Measurements from ENCODE around the gene GALNT18. TPM values are rescaled to one million over a fixed set of nuclear protein-coding genes. Genes with fewer than 3 reads are reported as not detected.

The GALNT18 gene
- polyA plus RNA-seq, 1 donor from 2014 or later = 7.6 TPM

DNA sequence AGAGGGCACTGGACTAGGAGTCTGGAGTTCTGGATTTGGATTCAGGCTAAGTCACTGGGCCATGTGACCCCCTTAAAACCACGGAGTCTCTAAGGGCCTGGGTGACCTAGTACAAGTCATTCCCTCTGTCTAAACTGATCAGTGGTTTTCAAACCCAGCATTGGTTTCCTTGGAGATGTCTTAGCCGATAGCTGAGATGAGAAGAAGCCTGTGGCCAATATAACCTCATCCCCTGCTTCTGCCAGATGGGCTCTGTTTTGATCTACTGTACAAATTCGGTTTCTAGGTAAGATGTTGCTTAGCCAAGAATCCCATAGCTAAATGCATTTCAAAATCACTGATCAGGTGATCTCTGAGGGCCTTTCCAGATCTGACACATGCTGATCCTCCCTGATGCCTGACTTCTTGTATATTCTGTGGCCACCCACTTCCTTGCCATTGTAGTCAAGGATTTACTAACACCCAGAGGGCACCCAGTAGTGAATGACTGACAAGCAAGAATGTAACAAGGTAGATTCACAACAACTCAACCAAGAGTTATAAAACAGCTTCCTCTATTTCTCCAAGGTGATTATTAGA lies 53.1 kb downstream of the GALNT18 start:
- Histone ChIP-seq H3K27ac (ENCODE audit: low read length) (no peak overlapping the region), H3F3A (ENCODE audit: insufficient read depth, low read length, poor library complexity, severe bottlenecking) (no peaks in the 10 kb centered on the region), H3K9me3 (ENCODE audit: low read length) (no peaks in the 10 kb centered on the region), H3K27me3 (ENCODE audit: insufficient read depth, low read depth, low read length) (no peaks in the 10 kb centered on the region), H3K4me2 (ENCODE audit: low read length) (no peak overlapping the region), H3K9me2 (ENCODE audit: insufficient read depth, low read length) (no peaks in the 10 kb centered on the region), H3K9ac (ENCODE audit: low read length) (no peak overlapping the region), H3K79me2 (replicated peaks; ENCODE audit: insufficient read depth, low read length) (no peaks in the 10 kb centered on the region), H2AFZ (ENCODE audit: low read depth, low read length) (no peak overlapping the region), H3K36me3 (ENCODE audit: insufficient read depth, low read length) (no peaks in the 10 kb centered on the region), H4K20me1 (ENCODE audit: insufficient read depth) (no peaks in the 10 kb centered on the region), H3K4me3 (ENCODE audit: low read length) (no peak overlapping the region)
- no peak for TF ChIP-seq TAF1 (IDR thresholded peaks at IDR 0.05; ENCODE audit: low read depth)
- TF ChIP-seq, protein P1, sequence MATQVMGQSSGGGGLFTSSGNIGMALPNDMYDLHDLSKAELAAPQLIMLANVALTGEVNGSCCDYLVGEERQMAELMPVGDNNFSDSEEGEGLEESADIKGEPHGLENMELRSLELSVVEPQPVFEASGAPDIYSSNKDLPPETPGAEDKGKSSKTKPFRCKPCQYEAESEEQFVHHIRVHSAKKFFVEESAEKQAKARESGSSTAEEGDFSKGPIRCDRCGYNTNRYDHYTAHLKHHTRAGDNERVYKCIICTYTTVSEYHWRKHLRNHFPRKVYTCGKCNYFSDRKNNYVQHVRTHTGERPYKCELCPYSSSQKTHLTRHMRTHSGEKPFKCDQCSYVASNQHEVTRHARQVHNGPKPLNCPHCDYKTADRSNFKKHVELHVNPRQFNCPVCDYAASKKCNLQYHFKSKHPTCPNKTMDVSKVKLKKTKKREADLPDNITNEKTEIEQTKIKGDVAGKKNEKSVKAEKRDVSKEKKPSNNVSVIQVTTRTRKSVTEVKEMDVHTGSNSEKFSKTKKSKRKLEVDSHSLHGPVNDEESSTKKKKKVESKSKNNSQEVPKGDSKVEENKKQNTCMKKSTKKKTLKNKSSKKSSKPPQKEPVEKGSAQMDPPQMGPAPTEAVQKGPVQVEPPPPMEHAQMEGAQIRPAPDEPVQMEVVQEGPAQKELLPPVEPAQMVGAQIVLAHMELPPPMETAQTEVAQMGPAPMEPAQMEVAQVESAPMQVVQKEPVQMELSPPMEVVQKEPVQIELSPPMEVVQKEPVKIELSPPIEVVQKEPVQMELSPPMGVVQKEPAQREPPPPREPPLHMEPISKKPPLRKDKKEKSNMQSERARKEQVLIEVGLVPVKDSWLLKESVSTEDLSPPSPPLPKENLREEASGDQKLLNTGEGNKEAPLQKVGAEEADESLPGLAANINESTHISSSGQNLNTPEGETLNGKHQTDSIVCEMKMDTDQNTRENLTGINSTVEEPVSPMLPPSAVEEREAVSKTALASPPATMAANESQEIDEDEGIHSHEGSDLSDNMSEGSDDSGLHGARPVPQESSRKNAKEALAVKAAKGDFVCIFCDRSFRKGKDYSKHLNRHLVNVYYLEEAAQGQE (IDR thresholded peaks at IDR 0.05; ENCODE audit: borderline replicate concordance) = no peak
- TF ChIP-seq EZH2 (IDR thresholded peaks at IDR 0.05; ENCODE audit: borderline replicate concordance, insufficient read depth, low read length, poor library complexity, severe bottlenecking) = no peak
- no peak for TF ChIP-seq MXI1 (conservative IDR thresholded peaks at IDR 0.05; ENCODE audit: poor library complexity, severe bottlenecking)
- no peak for TF ChIP-seq POLR2AphosphoS5 (IDR thresholded peaks at IDR 0.05)
- TF ChIP-seq, protein P2, sequence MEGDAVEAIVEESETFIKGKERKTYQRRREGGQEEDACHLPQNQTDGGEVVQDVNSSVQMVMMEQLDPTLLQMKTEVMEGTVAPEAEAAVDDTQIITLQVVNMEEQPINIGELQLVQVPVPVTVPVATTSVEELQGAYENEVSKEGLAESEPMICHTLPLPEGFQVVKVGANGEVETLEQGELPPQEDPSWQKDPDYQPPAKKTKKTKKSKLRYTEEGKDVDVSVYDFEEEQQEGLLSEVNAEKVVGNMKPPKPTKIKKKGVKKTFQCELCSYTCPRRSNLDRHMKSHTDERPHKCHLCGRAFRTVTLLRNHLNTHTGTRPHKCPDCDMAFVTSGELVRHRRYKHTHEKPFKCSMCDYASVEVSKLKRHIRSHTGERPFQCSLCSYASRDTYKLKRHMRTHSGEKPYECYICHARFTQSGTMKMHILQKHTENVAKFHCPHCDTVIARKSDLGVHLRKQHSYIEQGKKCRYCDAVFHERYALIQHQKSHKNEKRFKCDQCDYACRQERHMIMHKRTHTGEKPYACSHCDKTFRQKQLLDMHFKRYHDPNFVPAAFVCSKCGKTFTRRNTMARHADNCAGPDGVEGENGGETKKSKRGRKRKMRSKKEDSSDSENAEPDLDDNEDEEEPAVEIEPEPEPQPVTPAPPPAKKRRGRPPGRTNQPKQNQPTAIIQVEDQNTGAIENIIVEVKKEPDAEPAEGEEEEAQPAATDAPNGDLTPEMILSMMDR (IDR thresholded peaks at IDR 0.05; ENCODE audit: poor library complexity, severe bottlenecking) = no peak
- no peak for TF ChIP-seq SMC3 (conservative IDR thresholded peaks at IDR 0.05; ENCODE audit: poor library complexity)
- no peak for TF ChIP-seq EP300 (conservative IDR thresholded peaks at IDR 0.05; ENCODE audit: poor library complexity, severe bottlenecking)
- no peak for TF ChIP-seq RAD21 (conservative IDR thresholded peaks at IDR 0.05)

DNA sequence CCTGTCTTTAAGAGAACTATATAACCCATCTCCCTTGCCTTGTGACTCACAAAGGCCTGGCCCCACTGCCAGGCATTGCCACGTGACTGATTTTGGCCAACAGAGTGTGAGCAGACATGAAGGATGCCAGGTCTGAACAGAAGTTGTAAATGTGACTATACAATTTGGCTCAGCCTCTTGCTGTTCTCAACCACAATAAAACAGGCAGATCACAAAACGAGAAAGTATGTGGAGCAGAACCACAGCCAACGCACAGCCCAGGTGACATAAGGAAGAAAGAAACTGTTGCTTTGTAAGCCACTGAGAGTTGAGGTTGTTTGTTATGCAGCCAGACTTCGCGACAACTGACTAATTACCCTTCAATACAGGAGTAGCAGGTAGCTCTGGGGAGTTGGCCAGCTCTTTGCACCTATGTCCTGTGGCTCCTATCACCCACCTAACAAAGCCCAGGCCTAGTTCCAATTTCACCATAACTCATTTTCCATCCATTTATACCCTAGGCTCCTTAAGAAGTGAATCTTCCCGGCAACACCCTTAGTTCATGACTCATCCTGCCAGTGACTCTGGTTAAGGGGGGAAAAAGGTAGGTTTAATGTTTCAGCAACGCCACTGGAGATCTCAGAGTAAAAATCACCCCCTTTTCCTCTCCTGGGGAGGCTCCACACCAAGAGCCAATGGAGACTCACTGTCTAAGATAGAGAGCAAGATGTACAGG lies 53.7 kb downstream of the GALNT18 start:
- Histone ChIP-seq H3K36me3 (ENCODE audit: insufficient read depth, low read length) (no peaks in the 10 kb centered on the region), H3K9me2 (ENCODE audit: insufficient read depth, low read length) (no peaks in the 10 kb centered on the region), H3K79me2 (replicated peaks; ENCODE audit: insufficient read depth, low read length) (no peaks in the 10 kb centered on the region), H3K4me3 (ENCODE audit: low read length) (no peak overlapping the region), H3K9ac (ENCODE audit: low read length) (no peak overlapping the region), H3K27ac (ENCODE audit: low read length) (no peak overlapping the region), H4K20me1 (ENCODE audit: insufficient read depth) (no peaks in the 10 kb centered on the region), H3K27me3 (ENCODE audit: insufficient read depth, low read depth, low read length) (no peaks in the 10 kb centered on the region), H3K4me2 (ENCODE audit: low read length) (no peak overlapping the region), H2AFZ (ENCODE audit: low read depth, low read length) (no peak overlapping the region), H3F3A (ENCODE audit: insufficient read depth, low read length, poor library complexity, severe bottlenecking) (no peaks in the 10 kb centered on the region), H3K9me3 (ENCODE audit: low read length) (no peaks in the 10 kb centered on the region)
- TF ChIP-seq MXI1 (conservative IDR thresholded peaks at IDR 0.05; ENCODE audit: poor library complexity, severe bottlenecking) = no peak
- TF ChIP-seq EP300 (conservative IDR thresholded peaks at IDR 0.05; ENCODE audit: poor library complexity, severe bottlenecking) = no peak
- TF ChIP-seq POLR2AphosphoS5 (IDR thresholded peaks at IDR 0.05) = no peak
- TF ChIP-seq TAF1 (IDR thresholded peaks at IDR 0.05; ENCODE audit: low read depth) = no peak

Measured in neural cell (in vitro differentiated cells).